GM19463 (cell line): ENCODE measurements around the gene PEAK3.

Experiments used
- ATAC-seq: cut with Tn5 transposase; IDR thresholded peaks from one replicate; pipeline ENCODE4 v1.9.1; 2021; ENCODE audit warnings: mild to moderate bottlenecking, moderate library complexity; ENCODE audit not compliant: unreplicated experiment

PEAK3 gene

DNA sequence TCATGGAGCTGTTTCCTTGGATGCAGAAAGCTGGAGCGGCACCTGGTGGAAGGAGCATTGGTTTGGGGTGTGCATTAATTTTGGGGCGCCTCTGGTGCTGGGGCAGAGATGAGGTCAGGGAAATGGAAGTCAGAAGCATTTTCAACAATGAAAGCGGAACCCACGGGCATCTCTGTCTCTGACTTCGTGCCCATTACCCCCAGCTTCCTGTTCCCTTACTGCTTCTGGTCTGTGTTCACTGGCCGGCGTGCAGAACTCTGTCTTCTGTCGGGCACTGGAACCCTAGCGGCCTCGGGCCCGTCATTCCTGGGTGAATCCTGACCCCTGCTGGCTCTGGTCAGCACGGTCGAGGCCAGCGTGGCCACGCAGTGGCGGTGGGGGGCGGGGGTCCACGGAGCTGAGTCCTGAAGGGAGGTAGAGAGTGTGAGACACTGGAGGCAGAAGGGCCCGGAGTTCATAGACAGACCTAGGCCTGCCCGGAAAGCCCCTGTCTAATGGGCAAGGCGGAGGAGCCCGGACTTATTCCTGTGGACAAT lies 33.9 kb upstream of the PEAK3 start:
- no peak for ATAC-seq

- no peak for ATAC-seq
Measured at GRCh38 chr19:2315121-2315817, 33.3 kb upstream of the PEAK3 start.

- ATAC-seq = no peak
Measured at GRCh38 chr19:2312820-2313501, 31.0 kb upstream of the PEAK3 start.

DNA sequence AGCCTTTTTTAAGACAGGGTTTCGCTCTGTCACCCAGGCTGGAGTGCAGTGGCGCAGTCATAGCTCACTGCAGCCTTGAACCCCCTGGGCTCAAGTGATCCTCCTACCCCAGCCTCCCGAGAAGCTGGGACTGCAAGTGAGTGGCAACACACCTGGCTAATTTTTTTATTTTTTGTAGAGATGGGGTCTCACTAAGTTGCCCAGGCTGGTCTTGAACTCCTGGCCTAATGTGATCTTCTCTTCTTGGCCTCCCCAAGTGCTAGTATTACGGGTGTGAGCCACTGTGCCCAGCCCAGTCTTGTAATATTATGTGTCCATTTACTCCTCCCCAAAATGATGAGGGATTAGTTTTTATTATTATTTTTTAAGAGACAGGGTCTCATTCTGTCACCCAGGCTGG lies 29.1 kb upstream of the PEAK3 start:
- no peak for ATAC-seq

GRCh38 chr19:2309734-2310362 lies 27.9 kb upstream of the PEAK3 start:
- no peak for ATAC-seq

DNA sequence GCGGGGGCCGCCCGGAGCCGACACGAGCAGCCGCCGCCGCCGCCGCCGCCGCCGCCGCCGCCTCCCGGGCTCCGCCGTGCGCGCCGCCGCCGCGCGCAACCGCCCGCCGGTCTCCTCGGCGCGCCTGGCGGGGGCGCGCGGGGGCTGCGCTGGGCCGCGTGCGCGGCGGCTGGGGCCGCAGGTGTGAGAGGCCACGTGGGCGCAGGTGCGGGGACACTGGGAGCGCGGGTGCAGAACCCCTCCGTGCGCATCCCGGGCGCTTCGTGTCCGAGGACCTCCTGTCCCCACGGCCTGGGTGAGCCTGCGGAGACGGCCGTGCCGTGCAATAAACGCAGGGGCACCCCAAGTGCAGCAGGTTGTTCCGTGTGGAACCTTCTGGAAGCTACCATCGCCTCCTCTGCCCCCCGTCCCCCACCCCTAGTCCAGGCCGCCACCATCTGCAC lies 26.2 kb upstream of the PEAK3 start, which contains the start of gene LINGO3:
TSS of gene LINGO3 (minus strand) at position 41 of the 443 bp plus-strand sequence. CDS start 16,378 bp downstream, outside the sequence.
- ATAC-seq = no peak

DNA sequence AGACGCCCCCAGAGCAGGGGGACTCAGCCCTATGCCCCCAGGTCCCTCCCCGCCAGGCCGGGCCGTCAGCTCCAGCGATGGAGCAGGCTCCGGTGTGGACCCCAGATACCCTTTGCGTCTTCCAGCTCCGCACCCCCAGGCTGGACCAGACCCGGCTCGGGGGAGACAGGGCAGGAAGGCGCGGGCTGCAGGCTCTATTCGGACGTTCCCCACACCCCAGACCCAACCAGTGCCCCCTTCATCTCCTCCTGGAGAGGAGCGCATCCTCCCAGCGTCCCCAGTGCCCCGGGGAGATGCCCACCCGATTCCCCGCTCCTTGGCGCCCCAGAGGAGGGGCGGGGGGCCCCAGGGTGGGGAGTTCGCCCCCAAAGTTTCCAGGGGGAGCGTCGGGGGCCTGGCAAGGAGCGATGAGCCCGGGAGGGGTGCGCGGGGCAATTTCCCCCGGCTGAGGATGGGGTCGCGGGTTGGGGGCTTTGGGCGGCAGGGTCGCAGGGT lies 25.6 kb upstream of the PEAK3 start:
- no peak for ATAC-seq

DNA sequence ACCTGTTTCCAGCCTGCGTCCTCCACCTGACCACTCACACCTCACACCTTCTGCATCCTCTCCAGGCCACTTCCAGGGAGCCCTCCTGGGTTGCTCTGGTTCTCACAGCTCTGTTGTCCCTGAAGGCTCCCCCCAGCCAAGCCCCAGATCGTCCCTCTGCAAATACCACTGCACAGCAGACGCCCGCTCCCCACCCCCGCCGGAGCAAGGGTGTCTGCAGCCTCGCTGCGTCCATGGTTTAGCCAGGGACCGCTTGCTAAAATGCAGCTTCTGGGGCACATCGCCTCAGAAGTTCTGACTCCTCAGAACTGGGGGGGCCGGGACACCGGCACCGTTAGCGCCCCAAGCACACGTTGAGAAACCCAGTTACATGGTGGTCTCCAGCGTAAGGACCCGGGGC lies 25.0 kb upstream of the PEAK3 start:
- no peak for ATAC-seq

DNA sequence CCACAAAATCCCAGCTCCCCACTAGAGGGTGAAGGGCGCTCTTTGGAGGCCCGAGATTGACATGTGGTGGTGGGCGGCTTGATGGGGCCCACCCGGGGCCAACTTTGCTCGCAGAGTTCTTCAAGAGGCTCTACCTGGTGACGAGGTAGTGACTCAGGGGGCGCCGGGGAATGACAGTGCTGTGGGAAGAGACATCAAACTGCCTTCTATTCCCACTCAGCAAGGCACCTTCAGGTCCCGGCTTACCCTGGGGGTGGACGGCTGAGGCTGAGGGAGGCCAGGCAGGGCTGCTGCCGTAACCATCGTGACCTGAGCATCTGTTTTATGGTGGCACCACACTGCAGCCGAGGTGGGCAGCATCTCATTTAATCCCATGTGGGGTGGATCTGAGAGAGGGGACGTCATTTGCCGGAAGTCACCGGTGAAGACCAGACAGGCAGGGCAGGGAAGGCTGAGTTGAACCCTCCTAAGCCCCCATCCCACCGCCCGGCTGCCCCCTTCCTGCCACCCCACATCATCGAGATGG lies 24.4 kb upstream of the PEAK3 start:
- no peak for ATAC-seq

GRCh38 chr19:2305452-2306280 lies 23.7 kb upstream of the PEAK3 start:
- ATAC-seq = no peak

- no peak for ATAC-seq
Measured at GRCh38 chr19:2303211-2303798, 21.3 kb upstream of the PEAK3 start.

DNA sequence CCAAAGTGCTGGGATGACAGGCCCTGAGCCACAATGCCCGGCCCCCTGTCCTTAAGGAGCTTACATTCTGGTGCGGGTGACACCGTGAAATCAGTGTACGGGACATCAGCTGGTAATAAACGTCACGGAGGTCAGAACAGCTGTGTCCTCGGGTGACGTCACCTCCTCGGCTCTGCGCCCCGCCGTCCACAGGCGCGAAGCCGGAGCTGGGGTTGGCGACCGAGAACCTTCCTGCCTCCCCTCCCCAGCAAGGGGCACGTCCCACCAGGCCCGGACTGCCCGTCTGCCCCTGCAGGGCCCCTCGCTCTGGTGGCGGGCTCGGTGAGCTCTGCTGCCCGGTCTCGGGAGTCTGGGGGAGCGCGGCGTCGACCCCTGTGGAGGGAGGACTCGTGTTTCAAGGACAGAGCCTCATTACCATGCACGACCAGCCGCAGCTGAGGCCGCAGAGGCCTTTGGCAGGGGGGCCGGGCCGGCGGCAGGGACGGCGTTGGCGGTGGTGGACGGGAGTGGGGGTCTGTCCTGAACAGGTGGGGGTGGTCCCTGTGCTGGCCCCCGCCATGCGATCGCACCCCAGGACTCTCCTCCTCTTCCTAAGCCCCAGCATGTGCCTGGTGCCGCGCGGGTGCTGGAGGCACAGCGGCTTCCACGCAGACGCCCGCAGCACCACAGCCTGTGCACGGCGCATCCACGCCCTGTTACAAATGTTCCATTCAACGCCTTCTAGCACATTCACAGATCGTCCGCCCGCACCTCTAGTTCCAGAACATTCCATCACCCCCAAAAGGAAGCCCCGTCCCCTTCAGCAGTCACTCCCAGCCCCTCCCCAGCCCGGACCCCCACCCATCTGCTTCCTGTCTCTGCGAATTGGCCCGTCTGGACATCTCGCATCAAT lies 20.6 kb upstream of the PEAK3 start:
- no peak for ATAC-seq

- no peak for ATAC-seq
Measured at GRCh38 chr19:2300533-2300932, 18.6 kb upstream of the PEAK3 start.

GRCh38 chr19:2296141-2296540 lies 14.2 kb upstream of the PEAK3 start:
- ATAC-seq = no peak

- no peak for ATAC-seq
Measured at GRCh38 chr19:2294687-2295335, 12.8 kb upstream of the PEAK3 start.

DNA sequence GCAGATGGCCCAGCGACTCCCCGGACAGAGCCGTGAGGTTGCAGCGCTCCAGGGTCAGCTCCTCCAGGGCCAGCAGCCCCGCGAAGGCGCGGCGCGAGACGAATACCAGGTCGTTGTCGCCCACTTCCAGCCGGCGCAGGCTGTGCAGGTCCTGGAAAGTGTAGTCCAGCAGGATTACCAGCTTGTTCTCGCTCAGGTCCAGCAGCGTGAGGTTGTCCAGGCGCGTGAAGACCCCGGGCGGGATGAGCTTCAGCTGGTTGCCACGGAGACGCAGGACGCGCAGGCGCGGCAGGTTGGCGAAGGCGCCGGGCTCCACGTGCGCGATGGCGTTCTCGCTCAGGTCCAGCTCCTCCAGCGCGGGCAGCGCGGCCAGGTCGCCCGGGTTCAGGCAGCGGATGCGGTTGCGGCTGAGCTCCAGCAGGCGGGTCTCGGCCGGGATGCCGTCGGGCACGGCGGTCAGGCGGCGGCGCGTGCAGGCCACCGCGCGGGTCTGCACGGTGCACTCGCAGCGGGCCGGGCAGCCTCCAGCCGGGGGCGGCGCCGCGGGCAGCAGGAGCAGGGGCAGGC lies 9.3 kb upstream of the PEAK3 start:
- no peak for ATAC-seq

DNA sequence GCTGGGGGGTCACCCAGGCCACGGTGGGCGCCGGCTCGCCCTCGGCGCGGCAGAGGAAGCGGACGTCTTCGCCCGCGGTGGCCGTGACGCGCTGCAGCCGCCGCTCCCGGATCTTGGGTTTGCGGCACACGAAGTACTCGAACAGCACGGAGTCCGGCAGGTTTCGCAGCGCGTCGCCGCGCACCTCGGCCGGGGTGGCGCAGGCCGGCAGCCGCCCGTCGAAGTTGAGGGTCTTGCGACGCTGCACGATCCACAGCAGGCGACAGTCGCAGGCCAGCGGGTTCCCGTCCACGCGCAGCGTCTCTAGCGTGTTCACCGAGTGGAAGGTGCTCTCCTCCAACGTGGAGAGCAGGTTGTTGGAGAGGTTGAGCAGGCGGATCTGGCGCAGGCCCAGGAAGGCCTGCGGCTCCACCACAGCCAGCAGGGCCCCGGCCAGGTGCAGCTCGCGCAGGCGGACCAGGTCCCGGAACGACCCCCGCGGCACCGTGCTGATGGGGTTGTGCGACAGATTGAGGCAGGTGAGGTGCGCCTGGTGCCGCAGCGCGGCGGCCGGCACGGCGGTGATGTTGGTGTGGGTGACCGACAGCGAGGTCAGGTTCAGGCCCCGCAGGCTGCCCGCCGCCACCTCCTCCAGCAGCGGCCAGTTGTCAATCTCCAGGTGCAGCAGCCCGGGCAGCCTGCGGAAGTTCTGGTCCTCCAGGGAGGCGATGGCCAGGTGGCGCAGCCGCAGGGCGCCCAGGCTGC lies 8.6 kb upstream of the PEAK3 start:
- ATAC-seq = no peak
